Measurements from ENCODE around the gene NCAPG2.

- TF ChIP-seq CTCF (IDR thresholded peaks at IDR 0.05), result no peak
- TF ChIP-seq POLR2A (IDR thresholded peaks at IDR 0.05), result no peak
Observed at GRCh38 chr7:158655931-158656441, 48.6 kb downstream of the NCAPG2 start.

Measured in body of pancreas (tissue), 4 donors.